AG09319 (cell line): ENCODE results near the gene MVB12B.
A peak's percentile ranks its signal among the peaks of the same experiment; 100 is the strongest.

Source experiments
- DNase-seq: peaks from one replicate; pipeline ENCODE4 v3.0.0-alpha.2; 2010; ENCODE audit warnings: low read depth; ENCODE audit errors: extremely low read depth
- TF ChIP-seq, protein P1 (sequence below): IDR thresholded peaks from 2 replicates; pipeline ENCODE4 v1.5.1; 2011; ENCODE audit warnings: low read depth, mild to moderate bottlenecking, inconsistent platforms, low read length, moderate library complexity

Gene MVB12B

DNA sequence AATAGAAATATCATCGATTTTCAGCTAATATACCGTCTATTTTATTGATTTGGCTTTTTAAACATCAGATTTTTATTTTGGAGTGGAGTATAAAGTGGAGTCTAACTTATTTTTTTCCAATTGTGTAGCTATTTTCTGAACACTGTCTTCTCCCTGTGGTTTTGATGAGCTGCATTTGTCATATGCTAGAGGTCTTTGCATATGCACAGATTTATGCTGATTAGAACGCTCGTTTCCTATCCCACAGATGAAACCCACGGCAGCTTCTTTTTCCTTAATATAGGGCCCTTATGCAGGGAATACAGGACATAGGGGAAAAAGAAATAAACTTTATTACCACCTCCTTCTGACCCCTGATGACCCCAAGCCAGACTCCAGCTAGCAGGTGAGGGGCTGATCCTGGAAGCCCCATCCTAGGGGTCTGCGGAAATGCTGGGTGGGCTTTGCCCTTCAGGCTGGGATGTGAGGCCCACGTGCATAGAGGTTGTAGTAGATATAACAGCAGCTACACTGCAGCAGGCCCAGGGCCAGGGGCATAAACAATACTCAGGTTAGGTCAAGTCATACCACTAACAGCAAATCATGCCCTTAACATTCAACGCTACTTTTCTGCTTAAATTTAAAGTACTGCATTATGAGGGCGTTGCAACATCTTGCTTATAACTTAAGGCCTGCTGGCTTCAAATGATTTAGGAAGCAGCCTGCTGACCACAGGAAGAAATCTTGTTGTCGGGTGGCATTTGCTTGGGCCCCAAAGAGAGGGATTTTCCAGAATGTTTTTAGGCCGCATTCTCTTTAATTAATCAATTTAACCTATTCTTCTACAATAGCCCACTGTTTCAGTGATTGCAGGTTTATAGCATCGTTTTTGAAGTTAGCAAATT lies 28.5 kb downstream of the MVB12B start:
- no peak for DNase-seq
- TF ChIP-seq, protein P1, sequence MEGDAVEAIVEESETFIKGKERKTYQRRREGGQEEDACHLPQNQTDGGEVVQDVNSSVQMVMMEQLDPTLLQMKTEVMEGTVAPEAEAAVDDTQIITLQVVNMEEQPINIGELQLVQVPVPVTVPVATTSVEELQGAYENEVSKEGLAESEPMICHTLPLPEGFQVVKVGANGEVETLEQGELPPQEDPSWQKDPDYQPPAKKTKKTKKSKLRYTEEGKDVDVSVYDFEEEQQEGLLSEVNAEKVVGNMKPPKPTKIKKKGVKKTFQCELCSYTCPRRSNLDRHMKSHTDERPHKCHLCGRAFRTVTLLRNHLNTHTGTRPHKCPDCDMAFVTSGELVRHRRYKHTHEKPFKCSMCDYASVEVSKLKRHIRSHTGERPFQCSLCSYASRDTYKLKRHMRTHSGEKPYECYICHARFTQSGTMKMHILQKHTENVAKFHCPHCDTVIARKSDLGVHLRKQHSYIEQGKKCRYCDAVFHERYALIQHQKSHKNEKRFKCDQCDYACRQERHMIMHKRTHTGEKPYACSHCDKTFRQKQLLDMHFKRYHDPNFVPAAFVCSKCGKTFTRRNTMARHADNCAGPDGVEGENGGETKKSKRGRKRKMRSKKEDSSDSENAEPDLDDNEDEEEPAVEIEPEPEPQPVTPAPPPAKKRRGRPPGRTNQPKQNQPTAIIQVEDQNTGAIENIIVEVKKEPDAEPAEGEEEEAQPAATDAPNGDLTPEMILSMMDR: no peak

DNA sequence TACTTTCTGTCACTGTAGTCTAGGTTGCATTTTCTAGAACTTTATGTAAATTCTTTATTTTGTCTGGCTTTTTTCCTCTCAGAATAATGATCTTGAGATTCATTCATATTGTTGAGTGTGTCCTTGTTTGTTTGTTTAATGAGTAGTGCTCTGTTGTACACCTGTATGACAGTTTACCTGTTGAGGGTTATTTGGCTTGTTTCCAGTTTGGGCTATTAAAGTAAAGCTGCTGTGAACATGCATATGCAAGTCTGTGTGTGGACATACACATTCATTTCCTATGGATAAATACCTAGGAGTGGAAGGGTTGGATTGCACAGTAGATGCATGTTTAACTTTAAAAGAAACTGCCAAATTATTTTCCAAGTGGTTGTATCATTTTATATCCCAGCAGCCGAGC lies 30.4 kb downstream of the MVB12B start:
- TF ChIP-seq, protein P1: no peak
- no peak for DNase-seq

DNA sequence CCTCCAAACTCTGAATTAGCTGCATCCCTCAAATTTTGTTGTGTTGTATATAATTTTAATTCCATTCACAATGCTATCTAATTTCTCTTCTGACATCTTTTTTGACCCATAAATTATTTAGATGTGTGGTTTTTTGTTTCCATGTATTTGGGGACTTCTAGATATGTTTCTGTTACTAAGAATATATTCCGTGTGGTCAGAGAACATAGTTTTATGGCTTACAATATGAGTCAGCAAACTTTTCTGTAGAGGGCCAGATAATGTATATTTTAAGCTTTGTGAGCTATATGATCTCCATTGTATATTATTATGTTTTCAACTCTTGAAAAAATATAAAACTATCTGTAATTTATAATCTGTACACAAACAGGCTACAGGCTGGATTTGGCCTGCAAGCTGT lies 33.4 kb downstream of the MVB12B start:
- TF ChIP-seq, protein P1: no peak
- no peak for DNase-seq

DNA sequence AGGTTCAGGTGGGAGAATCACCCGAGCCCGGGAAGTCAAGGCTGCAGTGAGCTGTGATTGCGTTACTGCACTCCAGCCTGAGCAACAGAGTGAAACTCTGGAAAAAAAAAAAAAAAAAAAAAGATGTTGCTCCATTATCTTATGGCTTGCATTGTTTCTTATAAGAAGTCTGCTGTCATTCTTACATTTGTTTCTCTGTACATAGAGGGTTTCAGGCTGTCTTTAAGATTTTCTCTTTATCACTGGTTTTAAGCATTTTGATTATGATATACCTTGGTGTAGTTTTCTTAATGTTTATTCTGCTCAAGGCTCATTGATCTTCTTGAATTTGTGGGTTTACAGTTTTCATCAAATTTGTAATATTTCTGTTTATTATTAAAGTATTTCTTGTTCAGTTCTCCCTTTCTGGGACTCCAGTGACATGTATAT lies 35.2 kb downstream of the MVB12B start:
- TF ChIP-seq, protein P1: no peak
- no peak for DNase-seq

DNA sequence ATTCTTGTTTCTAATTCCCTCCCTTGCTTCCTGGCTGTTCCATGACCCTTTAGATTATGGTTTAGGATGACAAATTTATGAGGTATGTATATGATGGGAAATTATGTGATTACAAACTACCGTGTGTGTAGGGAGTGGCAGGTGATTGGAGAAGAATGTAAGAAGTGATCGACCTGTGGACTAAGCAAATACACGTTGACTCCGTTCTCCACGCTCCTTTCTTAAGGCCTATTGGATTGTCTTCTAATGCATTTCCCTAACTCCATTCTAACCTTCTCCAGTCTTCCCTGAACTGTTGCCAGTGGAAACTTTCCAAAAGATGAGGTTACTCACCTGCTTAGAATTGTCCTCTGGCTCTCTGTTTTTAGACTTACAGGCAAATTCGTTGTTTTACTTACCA lies 36.6 kb downstream of the MVB12B start:
- TF ChIP-seq, protein P1: no peak
- no peak for DNase-seq

DNA sequence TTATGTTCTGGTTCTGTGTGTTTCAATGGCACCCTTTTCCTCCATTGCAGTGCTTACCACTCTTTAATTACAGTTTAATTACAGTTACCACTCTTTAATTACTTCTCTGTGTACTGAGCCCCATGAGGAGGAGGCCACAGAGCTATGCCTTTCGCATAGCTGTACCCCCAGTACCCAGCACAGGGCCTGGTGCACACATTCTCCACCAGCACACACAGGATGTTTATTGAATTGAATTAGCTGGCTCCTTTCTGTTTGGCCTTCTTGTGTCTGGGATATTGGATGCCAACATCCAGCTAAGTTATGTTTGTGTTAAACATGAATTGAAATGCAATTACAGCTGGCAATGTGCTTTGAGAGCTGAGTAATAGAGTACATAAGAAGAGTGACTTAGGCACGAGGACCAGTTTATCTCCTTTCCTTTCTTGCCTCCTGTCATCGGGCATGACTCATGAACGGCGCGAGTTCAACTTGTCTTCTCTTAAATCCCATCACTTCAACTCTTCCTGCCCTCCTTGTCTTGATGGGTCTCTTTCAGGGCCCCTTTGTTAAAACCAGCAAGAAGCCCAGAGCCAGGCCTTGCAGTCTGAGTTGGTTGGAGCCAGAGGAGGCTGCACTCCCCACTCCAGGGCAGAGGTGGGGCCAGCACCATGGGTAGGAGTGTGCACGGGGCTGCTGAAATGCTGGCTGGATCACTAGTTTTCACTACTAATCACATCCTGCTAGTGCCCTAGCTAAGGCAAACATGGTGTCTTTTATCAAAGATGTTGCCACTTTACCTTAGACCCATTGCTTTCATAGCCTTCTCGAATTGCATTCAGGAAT lies 37.4 kb downstream of the MVB12B start:
- TF ChIP-seq, protein P1: no peak
- peak; percentile 7 for DNase-seq

DNA sequence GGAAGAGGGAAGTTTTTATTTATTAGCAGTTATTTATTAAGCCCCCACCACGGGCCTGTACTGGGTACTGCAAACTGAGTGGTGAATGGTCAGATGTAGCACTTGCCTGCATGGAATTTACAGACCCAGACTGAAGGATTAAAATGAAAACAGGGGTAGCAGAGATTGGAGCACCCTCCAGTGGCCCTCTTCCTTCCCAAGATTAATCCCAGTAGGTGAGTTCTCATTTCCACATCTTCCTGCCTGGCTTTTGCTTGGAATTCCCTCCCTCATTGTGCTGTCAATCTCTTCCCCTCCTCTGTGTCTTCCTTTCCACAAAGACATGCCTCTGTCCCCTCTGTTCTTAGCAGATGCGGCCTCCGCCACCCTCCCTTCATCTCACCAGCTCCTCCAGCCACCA lies 39.2 kb downstream of the MVB12B start:
- TF ChIP-seq, protein P1: no peak
- DNase-seq: no peak
